ENCODE results near the gene SH3BP5L. TPM values are rescaled to one million over a fixed set of nuclear protein-coding genes. Genes with fewer than 3 reads are reported as not detected.
A peak's percentile ranks its signal among the peaks of the same experiment; 100 is the strongest.

Gene SH3BP5L
- 21.0 TPM for total RNA-seq

DNA sequence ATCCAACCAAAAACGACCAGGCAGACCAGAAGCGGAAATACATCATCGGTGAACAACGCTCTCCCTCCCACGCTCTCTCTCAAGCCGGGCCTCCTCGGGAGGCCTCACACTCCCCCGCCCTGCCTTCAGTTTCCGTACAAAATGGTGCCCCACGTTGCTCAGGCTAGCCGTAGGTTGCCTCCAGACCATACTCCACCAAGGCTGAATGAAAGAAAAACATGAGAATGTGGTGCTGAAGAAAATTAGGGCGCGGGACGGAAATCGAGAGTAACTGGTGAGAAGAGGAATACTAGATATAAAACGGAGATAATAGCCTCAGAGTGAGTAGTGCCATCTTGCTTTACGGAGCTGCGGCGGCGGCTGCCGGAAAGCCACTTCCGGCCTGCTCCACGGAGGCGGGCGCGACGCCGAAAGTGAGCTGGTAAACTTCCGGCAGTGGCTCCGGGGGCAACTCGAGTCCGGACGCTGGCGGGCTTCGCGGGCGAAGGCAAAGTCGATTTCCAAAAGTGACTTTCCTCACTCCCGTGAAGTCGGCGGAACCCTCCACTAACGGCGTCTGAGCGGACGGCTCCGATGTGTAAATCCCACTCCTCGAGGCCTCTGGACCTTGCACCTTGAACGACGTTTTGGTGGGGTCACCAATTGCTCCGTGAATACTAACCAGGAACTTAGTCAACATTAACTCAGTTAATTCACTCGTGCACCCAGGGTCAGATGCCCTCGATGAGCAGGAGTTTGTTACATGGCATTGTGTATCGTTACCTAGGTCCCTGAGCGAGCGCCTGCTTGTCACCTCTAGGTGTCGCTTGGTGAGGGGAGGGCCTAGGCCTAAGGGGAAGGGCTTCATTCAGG is at the start of gene SH3BP5L:
TSS of gene SH3BP5L (minus strand) at position 7 of the 852 bp plus-strand sequence. CDS start 980 bp downstream, outside the sequence.
- peak; percentile 89 to 97 (median 96) for DNase-seq (ENCODE audit: low read depth in 2 of 3, low spot score in 2 of 3)

- peak; percentile 73 to 94 (median 88) for DNase-seq (ENCODE audit: low read depth in 2 of 3, low spot score in 2 of 3)
Measured at GRCh38 chr1:248873993-248874533, 48.3 kb upstream of the SH3BP5L start.

DNA sequence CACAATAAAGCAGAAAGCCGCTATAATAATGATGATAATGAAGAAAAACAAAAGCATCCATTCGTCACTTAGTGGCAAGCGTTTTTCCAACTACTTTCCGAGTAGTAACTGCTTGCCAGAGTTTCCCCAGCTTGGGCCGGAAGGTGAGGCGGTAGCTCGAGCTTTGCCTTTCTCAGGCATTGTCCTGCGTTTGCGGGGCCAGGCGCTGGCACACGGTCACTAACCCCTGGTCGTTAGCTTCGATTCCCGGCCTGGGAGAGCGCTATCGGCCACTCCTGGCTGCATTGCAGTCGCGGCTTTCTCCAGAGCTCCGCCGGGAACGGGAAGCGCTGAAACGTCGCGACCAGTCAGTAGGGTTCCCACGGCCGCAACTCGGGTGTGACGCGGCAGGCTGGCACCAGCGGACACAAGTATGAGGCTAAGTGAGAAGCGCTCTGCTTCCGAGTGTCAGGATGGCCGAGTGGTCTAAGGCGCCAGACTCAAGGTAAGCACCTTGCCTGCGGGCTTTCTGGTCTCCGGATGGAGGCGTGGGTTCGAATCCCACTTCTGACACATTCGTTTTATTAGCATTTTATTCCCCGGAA is 47.8 kb upstream of the SH3BP5L start:
- peak; percentile 76 to 97 (median 93) for DNase-seq (ENCODE audit: low read depth in 2 of 3, low spot score in 2 of 3)

- DNase-seq (ENCODE audit: low read depth in 2 of 3, low spot score in 2 of 3): peak in 2 of 3 donors; percentile 75 to 79
Measured at GRCh38 chr1:248872752-248873408, 47.2 kb upstream of the SH3BP5L start.

DNA sequence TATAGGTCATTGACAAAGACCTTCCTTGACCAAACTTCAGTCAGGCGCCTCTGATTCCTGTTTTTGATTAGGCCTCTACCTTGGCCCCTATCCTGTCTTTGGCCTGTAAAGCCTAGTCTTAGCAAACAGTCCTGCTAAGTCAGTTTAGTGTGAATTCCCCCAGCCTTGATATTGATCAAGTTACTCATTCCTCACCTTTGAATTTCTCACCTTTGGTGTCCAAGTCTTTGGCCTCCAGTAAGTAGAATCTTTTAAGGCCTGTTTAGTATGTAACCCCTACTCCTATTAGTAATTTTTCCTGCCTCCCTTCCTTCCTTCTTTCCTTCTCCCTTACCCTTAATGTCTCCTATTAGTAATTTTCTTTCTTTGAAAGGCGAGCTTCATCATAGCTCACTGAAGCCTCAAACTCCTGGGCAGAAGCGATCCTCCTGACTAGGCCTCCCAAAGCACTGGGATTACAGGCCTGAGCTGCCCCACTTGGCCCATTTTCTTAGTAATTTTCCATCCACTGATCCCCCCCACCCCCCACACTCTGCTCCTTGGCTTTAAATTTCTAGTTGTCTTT is 46.2 kb upstream of the SH3BP5L start:
- DNase-seq (ENCODE audit: low read depth in 2 of 3, low spot score in 2 of 3): no peak

DNA sequence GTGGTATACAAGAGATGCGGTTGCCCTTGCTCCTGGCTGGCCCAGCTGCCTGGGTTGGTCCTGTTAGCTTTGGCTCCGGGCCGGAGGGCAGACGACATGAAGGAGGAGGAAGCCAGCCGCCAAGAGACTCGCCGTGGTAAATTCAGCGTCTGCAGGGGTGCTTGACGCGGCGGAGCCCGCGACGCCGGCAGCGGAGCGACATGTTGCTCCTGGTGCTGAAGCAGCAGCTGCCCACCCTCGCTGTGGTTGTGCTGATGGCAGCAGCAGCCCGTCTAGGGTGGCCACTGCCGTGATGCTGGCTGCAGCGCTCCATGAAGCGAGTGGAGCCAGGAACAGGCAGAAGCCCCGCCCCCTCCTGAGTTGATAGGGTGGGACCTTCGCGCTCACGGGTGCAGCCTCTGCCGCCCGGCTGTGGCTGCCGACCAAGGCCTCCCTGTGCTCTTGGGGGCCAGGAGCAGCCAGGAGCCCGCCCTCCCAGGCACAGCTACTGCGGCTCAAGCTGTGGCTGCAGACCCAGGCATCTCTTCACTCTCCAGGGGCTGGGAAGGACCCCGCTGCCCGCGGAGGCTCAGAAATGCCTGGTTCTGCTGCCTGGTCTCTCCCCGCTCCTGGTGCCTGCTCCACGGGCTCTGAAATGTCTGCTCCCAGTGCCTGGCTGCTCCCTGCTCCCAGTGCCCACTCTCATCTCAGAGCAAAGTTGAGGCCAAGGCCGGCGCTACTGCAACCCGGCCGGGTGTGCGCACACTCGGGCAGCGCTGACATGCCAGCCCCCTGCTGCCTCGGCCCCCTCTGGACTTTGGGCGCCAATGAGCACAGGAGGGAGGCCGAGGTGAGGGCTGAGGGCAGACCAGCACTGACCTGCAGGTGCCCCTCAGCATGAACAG is 37.5 kb upstream of the SH3BP5L start:
- DNase-seq (ENCODE audit: low read depth in 2 of 3, low spot score in 2 of 3): peak; percentile 40 to 82 (median 73)

DNA sequence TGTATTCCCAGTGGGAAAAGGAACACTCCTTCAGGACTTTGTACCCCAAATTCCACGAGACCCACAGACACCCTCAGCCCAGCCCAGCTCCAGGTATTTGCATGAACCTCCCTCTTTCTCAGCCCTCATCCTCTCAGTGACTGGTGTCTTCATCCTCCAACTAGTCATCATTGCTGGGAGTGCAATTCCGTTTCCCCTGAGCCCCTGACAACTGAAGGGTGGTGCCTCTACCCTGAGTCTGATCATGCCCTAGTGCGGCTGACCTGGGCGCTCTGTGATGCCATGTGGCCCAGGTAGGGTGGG is 36.9 kb upstream of the SH3BP5L start:
- DNase-seq (ENCODE audit: low read depth in 2 of 3, low spot score in 2 of 3): no peak

DNA sequence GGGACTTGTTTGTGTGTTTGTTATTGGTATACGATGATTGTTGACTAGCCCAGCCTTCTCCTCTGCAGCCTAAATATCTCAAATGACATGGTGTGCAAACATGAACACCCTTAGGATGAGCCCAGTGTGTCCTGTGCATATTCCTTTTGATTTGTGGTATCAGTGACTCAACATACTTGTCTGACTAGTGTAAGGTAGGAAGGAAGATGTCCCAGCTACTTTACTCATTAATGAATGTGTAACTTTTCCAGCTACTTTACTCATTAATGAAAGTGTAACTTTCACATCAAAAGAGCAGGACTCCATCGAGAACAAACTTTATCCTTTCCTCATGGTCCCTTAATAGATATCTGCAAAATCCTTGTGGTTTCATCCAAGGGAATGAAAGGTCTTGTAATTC is 35.9 kb upstream of the SH3BP5L start:
- DNase-seq (ENCODE audit: low read depth in 2 of 3, low spot score in 2 of 3): no peak

DNA sequence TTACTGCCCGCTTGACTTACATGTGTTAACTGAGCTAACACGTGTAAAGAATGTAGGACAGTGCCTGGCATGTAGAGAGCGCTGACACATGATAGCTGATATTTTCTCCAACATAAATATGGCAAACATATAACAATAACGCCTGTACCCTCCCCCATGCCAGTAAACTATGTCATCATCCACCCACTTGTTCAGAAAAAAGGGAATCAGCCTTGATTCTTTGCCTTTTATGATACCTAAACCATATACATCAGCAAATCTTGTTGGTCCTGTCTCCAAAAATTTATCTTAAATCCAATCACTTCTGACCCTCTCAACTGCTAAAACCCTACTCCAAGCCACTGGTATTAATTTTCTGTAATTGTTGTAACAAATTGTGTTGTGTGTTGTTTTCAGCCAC is 34.3 kb upstream of the SH3BP5L start:
- no peak for DNase-seq (ENCODE audit: low read depth in 2 of 3, low spot score in 2 of 3)

DNA sequence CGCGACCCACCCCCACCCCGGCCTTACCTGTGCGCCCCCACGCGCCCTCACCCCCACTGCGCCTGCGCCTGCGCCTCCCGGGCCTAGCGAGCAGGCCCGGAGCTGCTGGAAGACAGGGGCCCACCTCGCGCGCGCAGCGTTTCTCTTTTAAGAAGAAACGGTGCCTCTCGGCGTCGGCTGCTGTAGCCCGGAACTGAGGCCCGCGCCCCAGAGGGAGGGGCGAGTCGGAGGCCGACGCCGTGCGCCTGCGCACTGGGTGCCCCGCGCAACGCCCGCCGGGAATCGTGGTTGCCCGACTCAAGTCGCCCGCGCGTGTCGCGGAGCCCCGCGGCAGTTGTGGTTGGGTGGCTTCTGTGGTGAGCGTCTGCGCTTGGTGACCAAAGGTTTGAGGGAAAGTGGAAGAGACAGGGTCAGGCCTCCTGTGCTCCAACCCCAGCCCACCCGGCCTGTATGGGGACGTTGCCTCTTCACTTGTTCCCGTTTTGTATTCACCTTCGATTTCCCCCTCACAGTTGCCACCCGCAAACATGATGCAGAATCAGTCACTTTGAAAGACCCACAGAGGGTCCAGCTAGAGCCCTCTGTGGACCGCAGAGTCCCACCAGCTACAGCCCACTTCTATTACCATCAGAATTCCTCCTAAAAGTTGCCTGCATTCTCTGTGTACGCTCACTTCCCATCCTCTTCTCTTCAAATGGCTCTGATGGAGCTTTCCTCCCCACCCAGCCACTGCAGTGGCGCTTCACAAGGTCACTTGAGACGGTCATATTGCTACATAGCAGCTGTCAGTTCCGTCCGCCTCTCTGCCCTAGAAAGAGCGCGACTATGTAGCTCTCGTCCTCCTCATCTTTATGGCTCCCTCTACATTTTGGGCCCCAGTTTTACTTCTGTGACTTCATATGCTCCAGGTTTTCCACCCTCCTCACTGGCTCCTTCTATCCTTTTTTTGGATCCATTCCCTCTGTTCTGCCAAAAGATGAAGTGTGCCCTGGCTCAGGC is 33.5 kb upstream of the SH3BP5L start, which contains the start of gene ZNF692:
TSS of gene ZNF692 (minus strand) at position 195 of the 999 bp plus-strand sequence. CDS start 776 bp downstream, outside the sequence.
- DNase-seq (ENCODE audit: low read depth in 2 of 3, low spot score in 2 of 3): peak; percentile 91 to 99 (median 98)

DNA sequence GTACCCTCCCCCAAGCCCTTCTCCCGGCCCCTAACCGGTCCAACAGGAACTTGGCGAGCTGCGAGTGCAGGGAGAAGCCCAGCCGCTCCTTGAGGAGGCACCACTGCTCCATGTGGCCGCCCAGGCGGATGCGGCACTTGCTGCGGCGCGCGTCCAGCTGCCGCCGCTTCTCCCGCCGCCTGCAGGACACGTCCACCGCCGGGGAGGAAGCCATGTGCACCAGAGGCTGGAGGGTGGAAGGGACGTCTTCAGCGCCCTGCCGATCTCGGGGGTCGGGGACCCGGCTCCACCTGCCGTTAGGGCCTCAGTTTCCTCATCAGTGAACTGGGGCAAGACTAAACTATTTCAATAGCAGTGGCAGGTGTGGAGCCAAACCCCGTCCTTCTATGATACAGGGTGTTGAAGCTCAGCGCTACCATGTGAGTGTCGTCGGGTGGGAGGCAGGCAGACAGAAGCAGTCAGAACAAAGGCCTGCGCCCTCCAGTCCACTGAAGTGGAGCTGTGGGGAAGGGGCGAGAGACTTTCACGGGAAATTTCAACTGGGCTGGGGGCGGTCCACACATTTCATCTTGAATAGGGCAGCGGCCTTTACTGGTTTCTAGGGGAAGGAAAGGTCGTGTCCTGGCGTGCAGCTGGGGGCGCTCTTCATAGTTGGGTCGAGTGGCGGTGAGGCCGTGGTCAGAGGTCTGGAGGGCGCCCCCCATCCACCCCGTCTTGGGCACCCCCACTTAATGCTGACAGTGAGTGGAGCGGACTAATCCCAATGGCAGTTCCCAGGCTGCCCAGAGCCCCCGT is 32.6 kb upstream of the SH3BP5L start:
- peak in 1 of 3 donors; percentile 21 for DNase-seq (ENCODE audit: low read depth in 2 of 3, low spot score in 2 of 3)

DNA sequence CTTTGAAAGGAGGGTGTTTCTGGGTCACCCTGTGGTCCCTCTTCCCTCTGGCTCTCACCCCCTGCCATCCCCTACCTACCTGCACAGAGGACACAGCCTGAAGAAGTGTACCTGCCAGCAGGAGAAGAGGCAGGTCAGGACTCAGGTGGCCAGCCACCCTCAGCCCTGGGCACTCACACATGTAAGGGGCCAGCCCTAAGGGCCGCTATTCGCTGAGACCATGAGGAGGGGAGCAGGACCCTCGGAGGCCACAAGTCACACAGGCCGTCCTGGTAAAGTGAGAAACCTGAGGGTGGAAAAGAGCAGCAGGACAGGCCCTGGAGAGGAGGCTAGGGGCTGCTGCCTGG is 32.0 kb upstream of the SH3BP5L start:
- DNase-seq (ENCODE audit: low read depth in 2 of 3, low spot score in 2 of 3): no peak

DNA sequence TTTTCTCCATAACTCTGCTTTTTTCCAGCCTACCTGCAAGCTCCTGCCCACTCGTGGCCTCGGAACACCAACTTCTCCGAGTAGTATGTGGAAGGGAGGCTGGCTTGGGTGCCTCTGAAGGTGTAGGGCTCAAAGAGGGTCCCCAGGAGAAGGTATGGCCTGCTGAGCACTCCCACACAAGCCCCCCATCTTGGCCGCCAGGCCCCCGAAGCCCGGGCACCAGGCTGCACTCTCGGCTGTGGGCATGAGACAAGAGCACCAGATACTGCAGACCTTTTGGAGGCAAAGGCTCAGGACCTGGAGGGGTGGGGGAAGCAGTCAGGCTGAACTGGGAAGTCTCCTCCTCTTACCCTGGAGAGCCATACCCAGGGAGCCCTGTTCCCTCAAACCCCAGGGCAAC is 31.5 kb upstream of the SH3BP5L start:
- no peak for DNase-seq (ENCODE audit: low read depth in 2 of 3, low spot score in 2 of 3)

- no peak for DNase-seq (ENCODE audit: low read depth in 2 of 3, low spot score in 2 of 3)
Measured at GRCh38 chr1:248856176-248856575, 30.5 kb upstream of the SH3BP5L start.

- no peak for DNase-seq (ENCODE audit: low read depth in 2 of 3, low spot score in 2 of 3)
Measured at GRCh38 chr1:248855580-248855979, 29.9 kb upstream of the SH3BP5L start.

DNA sequence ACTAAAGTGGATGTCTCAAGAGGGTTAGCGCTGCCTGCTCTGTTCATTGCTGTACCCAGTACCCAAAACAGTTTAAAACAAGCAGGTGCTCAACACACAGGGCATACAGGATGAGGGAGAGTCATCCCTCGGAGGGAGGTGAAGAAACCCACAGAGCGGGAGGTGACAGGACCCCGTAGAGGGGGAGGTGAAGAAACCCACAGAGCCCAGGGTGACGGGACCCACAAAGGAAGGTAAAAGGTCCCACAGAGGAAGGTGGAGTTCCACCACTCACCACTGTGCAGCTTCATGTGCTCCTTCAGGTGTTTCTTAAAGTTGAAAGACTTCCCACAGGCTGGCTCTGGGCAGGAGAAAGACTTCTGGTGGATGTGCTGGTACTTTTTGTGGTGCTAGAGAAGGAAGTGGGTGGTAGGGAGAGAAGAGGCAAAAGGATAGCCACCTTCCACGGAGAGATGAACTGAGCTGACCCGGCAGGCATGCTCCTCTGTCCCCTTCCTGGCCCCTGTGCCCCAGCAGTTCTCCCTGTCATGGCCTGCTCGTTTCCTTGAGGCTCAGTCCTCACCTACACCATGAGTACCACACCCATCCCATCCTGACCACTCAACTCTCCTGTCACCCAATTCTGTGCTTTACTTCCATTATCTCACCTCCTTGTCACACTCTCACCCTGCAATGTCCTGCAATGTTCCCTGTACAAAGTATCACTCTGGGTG is 28.1 kb upstream of the SH3BP5L start:
- no peak for DNase-seq (ENCODE audit: low read depth in 2 of 3, low spot score in 2 of 3)

All from hematopoietic multipotent progenitor cell (in vitro differentiated cells).